Ammon's horn (tissue), 1 donor: ENCODE data around the gene AATF.
"Not testable (repeated sequence)": the region's sequence is repeated elsewhere in the genome, so short reads cannot be mapped to it uniquely, and the experiment has no call there.

Experiments
- DNase-seq: peaks from one replicate; pipeline ENCODE4 v3.0.0-alpha.2; 2016; ENCODE audit warnings: low spot score

Gene AATF

GRCh38 chr17:37048811-37049210 lies 100.1 kb downstream of the AATF start:
- no peak for DNase-seq

GRCh38 chr17:37050920-37051319 lies 102.2 kb downstream of the AATF start:
- DNase-seq: no peak

- no peak for DNase-seq
Measured at GRCh38 chr17:37051381-37051780, 102.6 kb downstream of the AATF start.

GRCh38 chr17:37051833-37052232 lies 103.1 kb downstream of the AATF start:
- DNase-seq: no peak

GRCh38 chr17:37052450-37052849 lies 103.7 kb downstream of the AATF start:
- DNase-seq: no peak

GRCh38 chr17:37054894-37055293 lies 106.1 kb downstream of the AATF start:
- no peak for DNase-seq

GRCh38 chr17:37056622-37057021 lies 107.9 kb downstream of the AATF start:
- DNase-seq: no peak

GRCh38 chr17:37059493-37059892 lies 110.7 kb downstream of the AATF start:
- no peak for DNase-seq

GRCh38 chr17:37060094-37060493 lies 111.3 kb downstream of the AATF start:
- no peak for DNase-seq

- no peak for DNase-seq
Measured at GRCh38 chr17:37060928-37061327, 112.2 kb downstream of the AATF start.

GRCh38 chr17:37062021-37062420 lies 113.3 kb downstream of the AATF start:
- DNase-seq: no peak

- DNase-seq: no peak
Measured at GRCh38 chr17:37064206-37064605, 115.5 kb downstream of the AATF start.

GRCh38 chr17:37064956-37065355 lies 116.2 kb downstream of the AATF start:
- no peak for DNase-seq

- DNase-seq: no peak
Measured at GRCh38 chr17:37065486-37066321, 117.0 kb downstream of the AATF start.

GRCh38 chr17:37066322-37067255 lies 117.8 kb downstream of the AATF start:
- no peak for DNase-seq

GRCh38 chr17:37067555-37068111 lies 118.9 kb downstream of the AATF start:
- DNase-seq: no peak

- DNase-seq: no peak
Measured at GRCh38 chr17:37068266-37068665, 119.5 kb downstream of the AATF start.

GRCh38 chr17:37069087-37069486 lies 120.3 kb downstream of the AATF start:
- DNase-seq: no peak

- DNase-seq: not testable (repeated sequence)
Measured at GRCh38 chr17:37073464-37073863, 124.7 kb downstream of the AATF start.

GRCh38 chr17:37079065-37079708 lies 130.4 kb downstream of the AATF start:
- DNase-seq: no peak

GRCh38 chr17:37079735-37080134 lies 131.0 kb downstream of the AATF start:
- DNase-seq: no peak

- no peak for DNase-seq
Measured at GRCh38 chr17:37081287-37081686, 132.5 kb downstream of the AATF start.
